ENCODE data around the gene CELF5. TPM values are rescaled to one million over a fixed set of nuclear protein-coding genes. Genes with fewer than 3 reads are reported as not detected.

The CELF5 gene
- total and polyA plus RNA-seq, 2 donors (not counting 1 experiment from before 2014, with no cell fraction given): 0.15 TPM; not detected in 1

DNA sequence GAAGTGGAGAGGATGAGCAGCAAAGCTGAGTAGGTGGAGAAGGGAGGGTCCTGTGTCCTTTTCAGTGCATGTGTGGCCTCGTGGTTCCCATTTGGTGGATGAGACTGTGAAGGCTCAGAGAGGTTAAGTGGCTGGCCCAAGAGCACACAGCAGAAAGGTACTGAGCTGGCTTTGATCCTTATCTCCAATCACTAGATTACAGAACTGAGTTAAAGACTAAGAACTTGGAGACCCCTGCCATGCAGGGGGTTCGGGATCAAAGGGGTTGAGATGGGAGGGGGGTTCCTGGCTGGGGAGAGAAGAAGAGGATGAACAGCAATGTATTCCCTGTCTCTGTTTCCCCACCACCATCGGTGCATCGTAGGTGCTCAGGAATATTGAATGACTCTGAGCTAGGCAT lies 11.8 kb downstream of the CELF5 start:
- no peak overlapping the region for H3K4me2 ChIP-seq (replicated peaks; ENCODE audit: low read depth, low read length, poor library complexity, severe bottlenecking)
- CTCF ChIA-PET: no interaction called here
- Mint-ChIP-seq H3K4me1 (no peaks in the 10 kb centered on the region), H3K4me3 (no peak overlapping the region), H3K27me3 (peaks cover 22% of the 10 kb centered on the region), H3K27ac (no peak overlapping the region), H3K9me3 (ENCODE audit: insufficient read depth) (no peaks in the 10 kb centered on the region)
- H3K36me3 ChIP-seq (replicated peaks in 1 of 2; ENCODE audit: control extremely low read depth in 1 of 2, control insufficient read depth in 1 of 2, extremely low read depth in 1 of 2, insufficient read depth in 2 of 2, low read length in 1 of 2): no peaks in the 10 kb centered on the region
- ATAC-seq (ENCODE audit: low read depth): no peak
- no peak overlapping the region for H2AFZ ChIP-seq (ENCODE audit: insufficient read depth, low read depth, low read length, poor library complexity, severe bottlenecking)
- peaks cover 0 to 6% (median 3%) of the 10 kb centered on the region in 4 experiments for H3K27me3 ChIP-seq (replicated peaks in 1 of 4; ENCODE audit: control extremely low read depth in 1 of 4, control insufficient read depth in 3 of 4, insufficient read depth in 4 of 4, low read length in 3 of 4)
- H4K20me1 ChIP-seq (ENCODE audit: control insufficient read depth, insufficient read depth, low read length, poor library complexity, severe bottlenecking): no peaks in the 10 kb centered on the region
- no peak for DNase-seq
- H3K79me2 ChIP-seq (ENCODE audit: control insufficient read depth, insufficient read depth, low read length): no peaks in the 10 kb centered on the region
- intact Hi-C loops (cut with micrococcal nuclease): no loop called here
- TF ChIP-seq, protein P1, sequence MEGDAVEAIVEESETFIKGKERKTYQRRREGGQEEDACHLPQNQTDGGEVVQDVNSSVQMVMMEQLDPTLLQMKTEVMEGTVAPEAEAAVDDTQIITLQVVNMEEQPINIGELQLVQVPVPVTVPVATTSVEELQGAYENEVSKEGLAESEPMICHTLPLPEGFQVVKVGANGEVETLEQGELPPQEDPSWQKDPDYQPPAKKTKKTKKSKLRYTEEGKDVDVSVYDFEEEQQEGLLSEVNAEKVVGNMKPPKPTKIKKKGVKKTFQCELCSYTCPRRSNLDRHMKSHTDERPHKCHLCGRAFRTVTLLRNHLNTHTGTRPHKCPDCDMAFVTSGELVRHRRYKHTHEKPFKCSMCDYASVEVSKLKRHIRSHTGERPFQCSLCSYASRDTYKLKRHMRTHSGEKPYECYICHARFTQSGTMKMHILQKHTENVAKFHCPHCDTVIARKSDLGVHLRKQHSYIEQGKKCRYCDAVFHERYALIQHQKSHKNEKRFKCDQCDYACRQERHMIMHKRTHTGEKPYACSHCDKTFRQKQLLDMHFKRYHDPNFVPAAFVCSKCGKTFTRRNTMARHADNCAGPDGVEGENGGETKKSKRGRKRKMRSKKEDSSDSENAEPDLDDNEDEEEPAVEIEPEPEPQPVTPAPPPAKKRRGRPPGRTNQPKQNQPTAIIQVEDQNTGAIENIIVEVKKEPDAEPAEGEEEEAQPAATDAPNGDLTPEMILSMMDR (IDR thresholded peaks at IDR 0.05): no peak
- no peak for TF ChIP-seq EZH2 (IDR thresholded peaks at IDR 0.05; ENCODE audit: borderline replicate concordance, insufficient read depth, low read depth, low read length, poor library complexity, severe bottlenecking)
- no peak overlapping the region for H3K4me3 ChIP-seq (ENCODE audit: control extremely low read depth in 1 of 5, extremely low read depth in 1 of 5, insufficient read depth in 1 of 5, low read depth in 2 of 5, low read length in 4 of 5)
- no peak overlapping the region for H3K9ac ChIP-seq (ENCODE audit: low read length)
- WGBS (ENCODE audit: insufficient coverage): 100% methylated on average over 2 of the region's 4 CpGs
- no peak overlapping the region for H3K27ac ChIP-seq (ENCODE audit: low read length in 2 of 2)
- POLR2A ChIA-PET: no interaction called here
- H3K9me3 ChIP-seq (ENCODE audit: control extremely low read depth in 1 of 3, control insufficient read depth in 2 of 3, insufficient read depth in 1 of 3, low read length in 2 of 3): peaks cover 0 to 12% (median 0%) of the 10 kb centered on the region in 3 donors
- H3K4me1 ChIP-seq (ENCODE audit: control insufficient read depth in 2 of 2, insufficient read depth in 2 of 2, low read length in 2 of 2): no peaks in the 10 kb centered on the region

DNA sequence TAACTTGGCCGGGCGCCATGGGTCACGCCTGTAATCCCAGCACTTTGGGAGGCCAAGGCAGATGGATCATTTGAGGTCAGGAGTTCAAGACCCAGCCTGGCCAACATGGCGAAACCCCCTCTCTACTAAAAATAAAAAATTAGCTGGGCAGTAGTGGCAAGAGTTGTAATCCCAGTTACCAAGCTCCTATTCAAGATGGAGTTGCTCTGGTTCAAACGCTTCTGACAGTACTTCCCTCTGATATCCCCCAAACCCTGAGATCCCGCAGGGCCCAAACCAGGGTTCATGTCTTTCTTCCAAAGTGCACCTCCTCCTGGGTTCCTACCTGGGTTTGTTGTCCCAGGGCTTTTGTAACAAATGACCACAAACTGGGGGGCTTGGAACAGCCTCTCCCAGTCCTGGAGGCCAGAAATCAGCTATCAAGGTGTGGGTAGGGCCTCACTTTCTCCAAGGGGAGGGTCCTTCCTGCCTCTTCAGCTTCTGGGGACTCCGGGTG lies 13.7 kb downstream of the CELF5 start:
- no peaks in the 10 kb centered on the region for H3K9me3 Mint-ChIP-seq (ENCODE audit: insufficient read depth)
- ChIA-PET CTCF (no interaction called here), POLR2A (no interaction called here)
- WGBS (ENCODE audit: insufficient coverage): 100% methylated on average over 3 of the region's 7 CpGs
- no peak overlapping the region for H2AFZ ChIP-seq (ENCODE audit: insufficient read depth, low read depth, low read length, poor library complexity, severe bottlenecking)
- H3K36me3 ChIP-seq (replicated peaks in 1 of 2; ENCODE audit: control extremely low read depth in 1 of 2, control insufficient read depth in 1 of 2, extremely low read depth in 1 of 2, insufficient read depth in 2 of 2, low read length in 1 of 2): no peaks in the 10 kb centered on the region
- H3K79me2 ChIP-seq (ENCODE audit: control insufficient read depth, insufficient read depth, low read length): no peaks in the 10 kb centered on the region
- H3K4me3 ChIP-seq (ENCODE audit: control extremely low read depth in 1 of 5, extremely low read depth in 1 of 5, insufficient read depth in 1 of 5, low read depth in 2 of 5, low read length in 4 of 5): no peak overlapping the region
- peaks cover 0 to 6% (median 2%) of the 10 kb centered on the region in 4 experiments for H3K27me3 ChIP-seq (replicated peaks in 1 of 4; ENCODE audit: control extremely low read depth in 1 of 4, control insufficient read depth in 3 of 4, insufficient read depth in 4 of 4, low read length in 3 of 4)
- no peaks in the 10 kb centered on the region for H4K20me1 ChIP-seq (ENCODE audit: control insufficient read depth, insufficient read depth, low read length, poor library complexity, severe bottlenecking)
- peaks cover 14% of the 10 kb centered on the region for H3K27me3 Mint-ChIP-seq
- intact Hi-C loops (cut with micrococcal nuclease): no loop called here
- no peak overlapping the region for H3K27ac ChIP-seq (ENCODE audit: low read length in 2 of 2)
- H3K4me3 Mint-ChIP-seq: no peak overlapping the region
- ATAC-seq (ENCODE audit: low read depth) (no peak), DNase-seq (no peak)
- no peak overlapping the region for H3K4me2 ChIP-seq (replicated peaks; ENCODE audit: low read depth, low read length, poor library complexity, severe bottlenecking)
- H3K9me3 ChIP-seq (ENCODE audit: control extremely low read depth in 1 of 3, control insufficient read depth in 2 of 3, insufficient read depth in 1 of 3, low read length in 2 of 3): peaks cover 0 to 12% (median 0%) of the 10 kb centered on the region in 3 donors
- no peaks in the 10 kb centered on the region for H3K4me1 Mint-ChIP-seq
- H3K27ac Mint-ChIP-seq: no peak overlapping the region
- no peaks in the 10 kb centered on the region for H3K4me1 ChIP-seq (ENCODE audit: control insufficient read depth in 2 of 2, insufficient read depth in 2 of 2, low read length in 2 of 2)
- H3K9ac ChIP-seq (ENCODE audit: low read length): no peak overlapping the region
- TF ChIP-seq EZH2 (IDR thresholded peaks at IDR 0.05; ENCODE audit: borderline replicate concordance, insufficient read depth, low read depth, low read length, poor library complexity, severe bottlenecking): no peak
- TF ChIP-seq, protein P1 (IDR thresholded peaks at IDR 0.05): no peak

Data from B cell (primary cell).